Stimulated activated CD4-positive, alpha-beta T cell treated with anti-CD3 and anti-CD28 coated beads, Interleukin-2, amount 100 ng/mL, for 24 hours (primary cell): Measurements from ENCODE around the gene NYNRIN.

ENCODE experiments used
- DNase-seq, 2 donors: peaks; one replicate each; pipeline ENCODE4 v3.0.0-alpha.2; 2020

The NYNRIN gene

GRCh38 chr14:24416932-24417619 lies 18.3 kb downstream of the NYNRIN start:
- DNase-seq, result no peak

GRCh38 chr14:24417832-24418491 lies 19.2 kb downstream of the NYNRIN start:
- DNase-seq, result no peak

- no peak for DNase-seq
These were observed 19.7 kb downstream of the NYNRIN start for GRCh38 chr14:24418492-24418873.

- DNase-seq, result no peak
These were observed 23.5 kb downstream of the NYNRIN start for GRCh38 chr14:24422261-24422660.

- DNase-seq, result no peak
These were observed 24.1 kb downstream of the NYNRIN start for GRCh38 chr14:24422694-24423601.

- no peak for DNase-seq
These were observed 26.9 kb downstream of the NYNRIN start for GRCh38 chr14:24425704-24426103.

GRCh38 chr14:24426150-24426911 lies 27.5 kb downstream of the NYNRIN start:
- no peak for DNase-seq

- peak in 1 of 2 donors; percentile 19 for DNase-seq
These were observed 28.2 kb downstream of the NYNRIN start for GRCh38 chr14:24426912-24427536.

- peak in 1 of 2 donors; percentile 16 for DNase-seq
These were observed 29.0 kb downstream of the NYNRIN start for GRCh38 chr14:24427537-24428508.

GRCh38 chr14:24428628-24429394 lies 30.0 kb downstream of the NYNRIN start:
- DNase-seq, result peak in 1 of 2 donors; percentile 18

- DNase-seq, result peak; percentile 88 to 89
These were observed 30.8 kb downstream of the NYNRIN start, which contains the start of the genes CBLN3 and KHNYN for GRCh38 chr14:24429395-24430142. Gene CBLN3, minus strand, starts transcription at chr14:24429668. Its CDS starts 614 bp downstream, at chr14:24429054. Gene KHNYN, plus strand, starts transcription at chr14:24429954. Its CDS starts 777 bp downstream, at chr14:24430731.

- peak; percentile 67 to 74 for DNase-seq
These were observed 31.4 kb downstream of the NYNRIN start for GRCh38 chr14:24430143-24430681.

GRCh38 chr14:24430682-24431568 lies 32.1 kb downstream of the NYNRIN start:
- peak; percentile 74 to 78 for DNase-seq

GRCh38 chr14:24431569-24432258 lies 32.9 kb downstream of the NYNRIN start:
- DNase-seq, result peak; percentile 92 to 94

GRCh38 chr14:24432259-24433131 lies 33.7 kb downstream of the NYNRIN start:
- peak in 1 of 2 donors; percentile 18 for DNase-seq

GRCh38 chr14:24434036-24434435 lies 35.2 kb downstream of the NYNRIN start:
- no peak for DNase-seq
